Activated CD8-positive, alpha-beta memory T cell treated with anti-CD3 and anti-CD28 coated beads for 48 hours (primary cell): ENCODE measurements around the gene CPSF3.
A peak's percentile ranks its signal among the peaks of the same experiment; 100 is the strongest.

ENCODE experiments used
- DNase-seq, 3 experiments: peaks; one replicate each; pipeline ENCODE4 v3.0.0-alpha.2; 2020; ENCODE audit warnings: low read depth in 2 of 3, low spot score in 2 of 3

Gene CPSF3

GRCh38 chr2:9462886-9463697 lies 39.6 kb downstream of the CPSF3 start:
- no peak for DNase-seq

- DNase-seq = no peak
These were observed 40.2 kb downstream of the CPSF3 start for GRCh38 chr2:9463698-9464034.

GRCh38 chr2:9465170-9465569 lies 41.7 kb downstream of the CPSF3 start:
- DNase-seq = no peak

GRCh38 chr2:9466147-9466683 lies 42.8 kb downstream of the CPSF3 start:
- DNase-seq = no peak

GRCh38 chr2:9467687-9468086 lies 44.2 kb downstream of the CPSF3 start:
- no peak for DNase-seq

GRCh38 chr2:9471206-9471605 lies 47.8 kb downstream of the CPSF3 start:
- DNase-seq = no peak

GRCh38 chr2:9472511-9472910 lies 49.1 kb downstream of the CPSF3 start:
- DNase-seq = no peak

- DNase-seq = peak in 1 of 3 experiments; percentile 7
These were observed 50.0 kb downstream of the CPSF3 start for GRCh38 chr2:9473308-9473984.

- DNase-seq = peak in 2 of 3 experiments; percentile 30 to 32
These were observed 50.5 kb downstream of the CPSF3 start for GRCh38 chr2:9473985-9474360.

- peak; percentile 44 to 50 (median 49) for DNase-seq
These were observed 51.1 kb downstream of the CPSF3 start, which contains the start of gene IAH1 for GRCh38 chr2:9474361-9475057. Gene IAH1 (plus strand): TSS chr2:9474551. CDS start chr2:9474567, 16 bp downstream.

GRCh38 chr2:9477914-9478313 lies 54.5 kb downstream of the CPSF3 start:
- DNase-seq = no peak

GRCh38 chr2:9478526-9478925 lies 55.1 kb downstream of the CPSF3 start:
- no peak for DNase-seq

- DNase-seq = no peak
These were observed 56.7 kb downstream of the CPSF3 start for GRCh38 chr2:9480157-9480556.

- no peak for DNase-seq
These were observed 59.7 kb downstream of the CPSF3 start for GRCh38 chr2:9483107-9483506.

- no peak for DNase-seq
These were observed 61.1 kb downstream of the CPSF3 start for GRCh38 chr2:9484533-9484932.

- no peak for DNase-seq
These were observed 65.4 kb downstream of the CPSF3 start for GRCh38 chr2:9488583-9489547.

- DNase-seq = no peak
These were observed 67.3 kb downstream of the CPSF3 start for GRCh38 chr2:9490789-9491188.

GRCh38 chr2:9492927-9493326 lies 69.5 kb downstream of the CPSF3 start:
- no peak for DNase-seq

- DNase-seq = no peak
These were observed 70.0 kb downstream of the CPSF3 start for GRCh38 chr2:9493478-9493877.

GRCh38 chr2:9494081-9494480 lies 70.6 kb downstream of the CPSF3 start:
- DNase-seq = no peak

- no peak for DNase-seq
These were observed 73.6 kb downstream of the CPSF3 start for GRCh38 chr2:9497017-9497416.
